Kidney epithelial cell (primary cell): ENCODE data around the gene RFLNA. TPM values are rescaled to one million over a fixed set of nuclear protein-coding genes. Genes with fewer than 3 reads are reported as not detected.

Source experiments
- DNase-seq: peaks from one replicate; pipeline ENCODE4 v3.0.0-alpha.2; 2010; ENCODE audit warnings: low read depth
- H3K27me3 ChIP-seq: 2 replicates; pipeline ENCODE4 v1.6.0; 2011; ENCODE audit warnings: low read length; ENCODE audit not compliant: control insufficient read depth, insufficient read depth
- H3K36me3 ChIP-seq: 2 replicates; pipeline ENCODE4 v1.5.1; 2011; ENCODE audit warnings: low read length; ENCODE audit not compliant: control insufficient read depth, insufficient read depth
- H3K4me3 ChIP-seq: 2 replicates; pipeline ENCODE4 v1.5.1; 2011; ENCODE audit warnings: low read depth, mild to moderate bottlenecking, control low read depth, low read length
- CTCF ChIP-seq: IDR thresholded peaks from 2 replicates; pipeline ENCODE4 v1.5.1; 2011; ENCODE audit warnings: mild to moderate bottlenecking, moderate library complexity, low read length, control low read depth, inconsistent platforms; ENCODE audit not compliant: insufficient read depth, poor library complexity, severe bottlenecking
- total RNA-seq: library from RNA; depleted of rRNA; stranded (reverse); fragments of >200 nt; gene quantifications from 2 replicates; pipeline ENCODE4 v1.2.3, GENCODE V29; 2015

Gene RFLNA
- total RNA-seq, 1 donor from 2014 or later, result 0.54 TPM

- DNase-seq, result no peak
- Histone ChIP-seq H3K4me3 (no peak overlapping the region), H3K27me3 (peaks cover 14% of the 10 kb centered on the region), H3K36me3 (no peaks in the 10 kb centered on the region)
- TF ChIP-seq CTCF, result no peak
These were observed 10.5 kb upstream of the RFLNA start for GRCh38 chr12:124284368-124284767.

GRCh38 chr12:124286414-124286813 is 8.5 kb upstream of the RFLNA start:
- DNase-seq, result no peak
- no peaks in the 10 kb centered on the region for H3K36me3 ChIP-seq
- no peak for TF ChIP-seq CTCF
- H3K27me3 ChIP-seq, result peaks cover 3% of the 10 kb centered on the region
- no peak overlapping the region for H3K4me3 ChIP-seq

- Histone ChIP-seq H3K27me3 (peaks cover 3% of the 10 kb centered on the region), H3K36me3 (no peaks in the 10 kb centered on the region), H3K4me3 (no peak overlapping the region)
- no peak for TF ChIP-seq CTCF
- no peak for DNase-seq
These were observed 7.9 kb upstream of the RFLNA start for GRCh38 chr12:124286971-124287370.

- H3K4me3 ChIP-seq, result no peak overlapping the region
- H3K36me3 ChIP-seq, result no peaks in the 10 kb centered on the region
- H3K27me3 ChIP-seq, result peaks cover 11% of the 10 kb centered on the region
- TF ChIP-seq CTCF, result no peak
- DNase-seq, result no peak
These were observed 5.0 kb upstream of the RFLNA start for GRCh38 chr12:124289634-124290600.

GRCh38 chr12:124292385-124292784 is 2.5 kb upstream of the RFLNA start:
- Histone ChIP-seq H3K27me3 (peaks cover 32% of the 10 kb centered on the region), H3K36me3 (no peaks in the 10 kb centered on the region), H3K4me3 (no peak overlapping the region)
- no peak for DNase-seq
- no peak for TF ChIP-seq CTCF
